ENCODE data around the gene WWC2.

The WWC2 gene

DNA sequence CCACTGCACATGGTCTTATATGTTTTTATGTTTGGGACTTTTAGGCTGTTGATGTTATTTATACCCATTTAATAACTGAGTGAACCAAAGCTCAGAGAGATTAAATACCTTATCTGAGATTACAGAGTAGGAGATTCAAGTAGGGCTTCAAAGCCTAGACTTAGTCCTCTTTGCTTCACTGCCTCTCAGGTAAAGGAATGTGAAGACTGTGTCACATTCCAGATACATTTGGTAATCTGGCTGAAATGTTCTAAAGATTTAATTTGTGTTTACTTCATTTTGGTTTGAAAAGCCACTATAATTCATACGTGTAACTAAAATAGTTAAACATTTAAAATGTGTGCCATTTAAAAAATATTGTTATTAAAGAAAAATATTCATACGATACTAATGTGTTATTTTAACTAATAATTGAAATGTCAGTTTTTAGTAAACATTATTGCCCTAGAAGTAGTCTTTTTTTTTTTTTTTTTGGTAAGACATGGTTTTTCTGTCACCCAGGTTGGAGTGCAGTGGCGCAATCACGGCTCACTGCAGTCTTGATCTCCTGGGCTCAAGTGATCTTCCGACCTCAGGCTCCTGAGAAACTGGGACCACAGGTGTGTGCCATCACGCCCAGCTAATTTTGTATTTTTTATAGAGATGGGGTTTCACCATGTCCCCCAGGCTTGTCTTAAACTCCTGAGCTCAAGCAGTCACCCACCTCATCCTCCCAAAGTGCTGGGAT is 54.3 kb downstream of the WWC2 start:
- TF ChIP-seq, protein P1, sequence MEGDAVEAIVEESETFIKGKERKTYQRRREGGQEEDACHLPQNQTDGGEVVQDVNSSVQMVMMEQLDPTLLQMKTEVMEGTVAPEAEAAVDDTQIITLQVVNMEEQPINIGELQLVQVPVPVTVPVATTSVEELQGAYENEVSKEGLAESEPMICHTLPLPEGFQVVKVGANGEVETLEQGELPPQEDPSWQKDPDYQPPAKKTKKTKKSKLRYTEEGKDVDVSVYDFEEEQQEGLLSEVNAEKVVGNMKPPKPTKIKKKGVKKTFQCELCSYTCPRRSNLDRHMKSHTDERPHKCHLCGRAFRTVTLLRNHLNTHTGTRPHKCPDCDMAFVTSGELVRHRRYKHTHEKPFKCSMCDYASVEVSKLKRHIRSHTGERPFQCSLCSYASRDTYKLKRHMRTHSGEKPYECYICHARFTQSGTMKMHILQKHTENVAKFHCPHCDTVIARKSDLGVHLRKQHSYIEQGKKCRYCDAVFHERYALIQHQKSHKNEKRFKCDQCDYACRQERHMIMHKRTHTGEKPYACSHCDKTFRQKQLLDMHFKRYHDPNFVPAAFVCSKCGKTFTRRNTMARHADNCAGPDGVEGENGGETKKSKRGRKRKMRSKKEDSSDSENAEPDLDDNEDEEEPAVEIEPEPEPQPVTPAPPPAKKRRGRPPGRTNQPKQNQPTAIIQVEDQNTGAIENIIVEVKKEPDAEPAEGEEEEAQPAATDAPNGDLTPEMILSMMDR (IDR thresholded peaks at IDR 0.05), result no peak
- H3K27me3 ChIP-seq (ENCODE audit: control insufficient read depth, insufficient read depth, low read length), result no peaks in the 10 kb centered on the region
- no peak overlapping the region for H2AFZ ChIP-seq
- H3K4me3 ChIP-seq (ENCODE audit: low read depth, low read length), result no peak overlapping the region
- no peaks in the 10 kb centered on the region for H3K9me3 ChIP-seq (ENCODE audit: control insufficient read depth, low read length)
- H3K79me2 ChIP-seq, result peaks cover 3% of the 10 kb centered on the region
- no peaks in the 10 kb centered on the region for H3K4me1 ChIP-seq
- no peak overlapping the region for H3K27ac ChIP-seq
- H3K36me3 ChIP-seq (ENCODE audit: control insufficient read depth, insufficient read depth, low read length), result no peaks in the 10 kb centered on the region
- no peak overlapping the region for H3K9ac ChIP-seq
- no peak overlapping the region for H3K4me2 ChIP-seq (ENCODE audit: low read length)

DNA sequence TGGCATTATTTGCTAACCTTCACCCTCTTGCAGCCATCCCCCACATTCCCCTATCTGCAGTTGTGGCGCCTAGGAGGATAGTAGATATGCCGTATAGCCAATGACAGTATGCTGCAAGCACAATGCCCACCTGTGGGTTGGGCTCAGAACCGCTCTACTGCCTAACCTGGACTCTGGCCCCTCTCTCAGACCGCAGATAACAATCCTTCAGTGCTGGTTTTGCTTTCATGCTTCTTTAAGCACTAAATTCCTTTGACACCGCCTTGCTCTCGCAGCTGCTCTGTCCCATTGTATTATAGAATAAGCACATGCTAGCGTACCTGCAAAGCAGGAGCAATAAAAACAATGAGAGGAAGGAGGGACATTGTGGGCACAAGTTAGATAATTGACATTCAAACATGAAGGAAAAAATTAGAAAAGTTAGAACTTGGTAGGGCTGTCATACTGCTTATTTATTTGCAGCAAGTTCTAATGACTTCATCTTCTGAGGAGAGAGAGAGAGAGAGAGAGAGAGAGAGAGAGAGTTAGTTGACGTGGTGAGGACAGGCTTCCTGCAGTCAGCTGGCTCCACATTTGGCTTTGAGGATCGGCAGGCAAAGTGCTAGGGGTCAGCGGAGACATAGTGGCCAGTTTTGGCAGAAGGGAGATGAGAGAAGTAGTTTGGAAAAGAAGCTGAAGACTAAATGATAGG is 55.8 kb downstream of the WWC2 start:
- no peaks in the 10 kb centered on the region for H3K36me3 ChIP-seq (ENCODE audit: control insufficient read depth, insufficient read depth, low read length)
- H2AFZ ChIP-seq, result no peak overlapping the region
- H3K9ac ChIP-seq, result no peak overlapping the region
- no peak overlapping the region for H3K4me3 ChIP-seq (ENCODE audit: low read depth, low read length)
- H3K4me2 ChIP-seq (ENCODE audit: low read length), result no peak overlapping the region
- peaks cover 3% of the 10 kb centered on the region for H3K79me2 ChIP-seq
- TF ChIP-seq, protein P1 (IDR thresholded peaks at IDR 0.05), result no peak
- H3K27me3 ChIP-seq (ENCODE audit: control insufficient read depth, insufficient read depth, low read length), result no peaks in the 10 kb centered on the region
- no peaks in the 10 kb centered on the region for H3K4me1 ChIP-seq
- no peak overlapping the region for H3K27ac ChIP-seq
- H3K9me3 ChIP-seq (ENCODE audit: control insufficient read depth, low read length), result no peaks in the 10 kb centered on the region

DNA sequence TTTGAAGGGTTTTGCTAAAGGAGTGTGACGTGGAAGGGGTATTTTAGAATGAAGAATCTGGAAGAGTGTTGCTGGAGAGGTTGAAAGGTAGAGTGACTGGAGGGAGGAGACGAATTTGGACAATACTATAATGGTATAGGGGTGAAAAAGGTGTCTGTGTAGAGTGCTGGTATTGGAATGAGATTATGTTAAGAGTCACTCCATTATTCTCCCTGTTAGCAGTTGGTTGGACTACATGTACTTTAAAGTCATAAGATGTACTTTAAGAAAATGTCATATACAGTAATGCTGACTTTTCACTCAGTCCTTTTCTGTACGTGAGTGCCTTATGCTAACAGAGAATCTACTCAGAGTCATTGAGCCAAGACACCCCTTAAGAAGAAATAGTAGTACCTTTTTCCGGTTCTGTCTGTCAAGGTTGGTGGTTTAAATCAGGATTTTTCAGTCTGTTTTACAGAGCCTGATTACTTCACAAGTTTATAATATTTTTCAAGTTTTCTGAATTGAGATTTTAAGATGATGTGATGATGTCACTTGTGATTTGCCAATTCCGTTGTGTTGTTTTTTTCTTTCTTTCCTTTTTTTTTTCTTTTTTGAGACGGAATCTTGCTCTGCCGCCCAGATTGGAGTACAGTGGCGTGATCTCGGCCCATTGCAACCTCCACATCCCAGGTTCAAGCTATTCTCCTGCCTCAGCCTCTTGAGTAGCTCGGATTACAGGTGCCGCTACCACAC is 56.6 kb downstream of the WWC2 start:
- no peak overlapping the region for H2AFZ ChIP-seq
- no peak overlapping the region for H3K4me3 ChIP-seq (ENCODE audit: low read depth, low read length)
- no peak overlapping the region for H3K9ac ChIP-seq
- TF ChIP-seq, protein P1 (IDR thresholded peaks at IDR 0.05), result no peak
- H3K9me3 ChIP-seq (ENCODE audit: control insufficient read depth, low read length), result no peaks in the 10 kb centered on the region
- peaks cover 3% of the 10 kb centered on the region for H3K79me2 ChIP-seq
- no peak overlapping the region for H3K4me2 ChIP-seq (ENCODE audit: low read length)
- H3K36me3 ChIP-seq (ENCODE audit: control insufficient read depth, insufficient read depth, low read length), result no peaks in the 10 kb centered on the region
- no peaks in the 10 kb centered on the region for H3K27me3 ChIP-seq (ENCODE audit: control insufficient read depth, insufficient read depth, low read length)
- no peak overlapping the region for H3K27ac ChIP-seq
- no peaks in the 10 kb centered on the region for H3K4me1 ChIP-seq

DNA sequence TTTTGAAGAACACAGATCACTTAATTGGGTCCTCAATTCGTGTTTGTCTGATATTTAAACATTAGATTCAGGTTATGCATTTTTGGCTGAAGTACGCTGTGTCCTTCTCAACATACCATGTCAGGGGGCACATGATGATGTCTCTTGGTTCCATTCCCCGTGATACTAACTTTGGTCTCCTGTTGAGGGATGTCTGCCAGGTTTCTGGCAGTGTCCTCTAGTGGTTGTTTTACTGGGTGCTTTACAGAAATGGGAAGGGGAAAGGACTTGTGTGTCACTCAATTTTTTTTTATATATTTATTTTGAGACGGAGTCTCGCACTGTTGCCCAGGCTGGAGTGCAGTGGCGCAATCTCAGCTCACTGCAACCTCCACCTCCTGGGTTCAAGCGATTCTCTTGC is 58.2 kb downstream of the WWC2 start:
- Histone ChIP-seq H3K79me2 (no peaks in the 10 kb centered on the region), H2AFZ (no peak overlapping the region), H3K27me3 (ENCODE audit: control insufficient read depth, insufficient read depth, low read length) (no peaks in the 10 kb centered on the region), H3K27ac (no peak overlapping the region), H3K4me2 (ENCODE audit: low read length) (no peak overlapping the region), H3K4me3 (ENCODE audit: low read depth, low read length) (no peak overlapping the region), H3K36me3 (ENCODE audit: control insufficient read depth, insufficient read depth, low read length) (no peaks in the 10 kb centered on the region), H3K4me1 (no peaks in the 10 kb centered on the region), H3K9ac (no peak overlapping the region), H3K9me3 (ENCODE audit: control insufficient read depth, low read length) (no peaks in the 10 kb centered on the region)
- TF ChIP-seq, protein P1 (IDR thresholded peaks at IDR 0.05), result no peak

Data from parathyroid adenoma (tissue), 2 donors.